Transverse colon (tissue), 4 donors: ENCODE measurements around the gene SRMS. TPM values are rescaled to one million over a fixed set of nuclear protein-coding genes. Genes with fewer than 3 reads are reported as not detected.

ENCODE experiments used
- DNase-seq: peaks from one replicate; pipeline ENCODE4 v3.0.0-alpha.2; 2019
- H3K27ac ChIP-seq, 4 donors: fragments of 200-600 bp; sonication (generic); 2 replicates each; pipeline ENCODE4 v1.5.1; 2016 to 2018; ENCODE audit warnings: inconsistent platforms in 4 of 4
- H3K27me3 ChIP-seq: fragments of 200-600 bp; sonication (generic); 2 replicates; pipeline ENCODE4 v1.5.1; 2017; ENCODE audit warnings: inconsistent platforms
- H3K36me3 ChIP-seq, 4 donors: fragments of 200-600 bp; sonication (generic); 2 replicates each; pipeline ENCODE4 v1.5.1; 2017 to 2019; ENCODE audit warnings: inconsistent platforms in 4 of 4
- H3K4me1 ChIP-seq, 4 donors: fragments of 200-600 bp; sonication (generic); 2 replicates each; pipeline ENCODE4 v1.5.1; 2017 to 2020; ENCODE audit warnings: inconsistent platforms in 4 of 4
- H3K4me3 ChIP-seq, 4 donors: fragments of 200-600 bp; sonication (generic); 1 replicate in 1 of 4; 2 replicates in 3 of 4; pipeline versions ENCODE4 v1.5.1 to v1.6.1; 2017 to 2019; ENCODE audit warnings: inconsistent platforms in 4 of 4
- H3K9me3 ChIP-seq, 2 donors: fragments of 200-600 bp; sonication (generic); 2 replicates each; pipeline ENCODE4 v1.5.1; 2017 to 2019; ENCODE audit warnings: inconsistent platforms in 2 of 2
- EP300 ChIP-seq: sonication (generic); formaldehyde crosslinking; IDR thresholded peaks from one replicate; pipeline ENCODE4 v1.6.1; 2017; ENCODE audit warnings: antibody characterized with exemption, low read depth
- POLR2A ChIP-seq: fragments of 450-650 bp; IDR thresholded peaks from one replicate; pipeline ENCODE4 v1.6.1; 2016; ENCODE audit warnings: antibody characterized with exemption, mild to moderate bottlenecking, moderate library complexity
- POLR2AphosphoS5 ChIP-seq, 3 donors: sonication (generic); formaldehyde crosslinking; IDR thresholded peaks; one replicate each; pipeline ENCODE4 v1.6.1; 2016; ENCODE audit warnings: antibody characterized with exemption in 3 of 3
- WGBS, 2 donors: methylation state at CpG; one replicate each; pipeline ENCODE4 v1.1.5; 2018; ENCODE audit warnings: low coverage in 1 of 2; 5-methylcytosine and 5-hydroxymethylcytosine counted together
- in situ Hi-C, 4 donors: fragments of 200-750 bp; cut with MboI; loops; one replicate each; pipeline versions ENCODE4 v1.15.0 to v1.15.1; 2017; ENCODE audit warnings: low sequenced_read_pairs in 3 of 4, low pct_ligation_motif_present in 1 of 4, low pct_unique_long_range_greater_than_20kb in 1 of 4
- intact Hi-C: fragments of 100-400 bp; cut with DNase I; formaldehyde crosslinking; loops from one replicate; pipeline ENCODE4 v1.15.1; 2023; ENCODE audit warnings: low total_unique reads
- total RNA-seq, 4 donors: library from RNA; depleted of rRNA; stranded (reverse); fragments of >200 nt; gene quantifications; one replicate each; pipeline ENCODE4 v1.1.0, GENCODE V29; 2016
- TF ChIP-seq, protein P1 (sequence below), 5 experiments: fragments of 200-600 bp in 3 of 5; fragments of 450-650 bp in 2 of 5; sonication (generic) in 3 of 5; IDR thresholded peaks; 1 replicate in 2 of 5; 2 replicates in 3 of 5; pipeline ENCODE4 v1.5.1; 2016 to 2017; ENCODE audit warnings: antibody characterized with exemption in 5 of 5, inconsistent platforms in 3 of 5, mild to moderate bottlenecking in 2 of 5, moderate library complexity in 1 of 5

SRMS gene
- total RNA-seq, 4 donors from 2014 or later: 0.79 TPM; not detected in 3

DNA sequence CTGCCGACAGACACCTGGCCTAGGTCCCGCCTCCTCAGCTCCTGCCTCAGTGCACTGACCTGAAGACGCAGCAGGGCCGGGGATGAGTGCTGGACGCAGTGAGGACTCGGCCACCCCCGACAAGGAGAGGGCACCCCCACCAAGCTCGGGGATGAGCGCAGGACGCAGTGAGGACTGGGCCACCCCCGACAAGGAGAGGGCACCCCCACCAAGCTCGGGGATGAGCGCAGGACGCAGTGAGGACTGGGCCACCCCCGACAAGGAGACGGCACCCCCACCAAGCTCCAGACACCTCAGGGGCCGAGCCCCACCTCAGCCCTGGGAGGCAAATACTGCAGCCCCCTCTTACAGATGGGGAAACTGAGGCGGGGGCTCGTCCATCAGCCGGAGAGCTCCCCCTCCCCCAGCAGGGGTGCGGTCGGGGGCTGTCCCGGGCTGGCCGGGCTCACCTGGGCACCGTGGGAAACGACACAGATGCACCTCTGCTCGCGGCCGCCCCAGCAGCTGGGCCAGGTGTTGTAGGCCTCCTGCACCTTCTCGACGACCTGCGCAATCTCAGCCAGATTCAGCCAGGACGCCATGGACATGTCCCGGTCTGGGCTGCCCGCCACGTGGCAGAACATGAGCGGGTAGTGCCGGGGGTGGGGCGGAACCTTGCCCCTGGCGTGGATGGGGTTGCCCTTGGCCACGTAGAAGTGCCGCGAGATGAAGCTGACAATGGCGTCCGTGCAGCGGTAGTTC is 19.0 kb upstream of the SRMS start:
- Histone ChIP-seq H3K9me3 (no peaks in the 10 kb centered on the region), H3K4me1 (peaks cover 0 to 4% (median 0%) of the 10 kb centered on the region in 4 donors), H3K4me3 (no peak overlapping the region), H3K36me3 (peaks cover 0 to 5% (median 2%) of the 10 kb centered on the region in 4 donors), H3K27ac (peak overlapping the region in 1 of 4 donors; percentile 72), H3K27me3 (no peaks in the 10 kb centered on the region)
- TF ChIP-seq EP300: no peak
- TF ChIP-seq, protein P1, sequence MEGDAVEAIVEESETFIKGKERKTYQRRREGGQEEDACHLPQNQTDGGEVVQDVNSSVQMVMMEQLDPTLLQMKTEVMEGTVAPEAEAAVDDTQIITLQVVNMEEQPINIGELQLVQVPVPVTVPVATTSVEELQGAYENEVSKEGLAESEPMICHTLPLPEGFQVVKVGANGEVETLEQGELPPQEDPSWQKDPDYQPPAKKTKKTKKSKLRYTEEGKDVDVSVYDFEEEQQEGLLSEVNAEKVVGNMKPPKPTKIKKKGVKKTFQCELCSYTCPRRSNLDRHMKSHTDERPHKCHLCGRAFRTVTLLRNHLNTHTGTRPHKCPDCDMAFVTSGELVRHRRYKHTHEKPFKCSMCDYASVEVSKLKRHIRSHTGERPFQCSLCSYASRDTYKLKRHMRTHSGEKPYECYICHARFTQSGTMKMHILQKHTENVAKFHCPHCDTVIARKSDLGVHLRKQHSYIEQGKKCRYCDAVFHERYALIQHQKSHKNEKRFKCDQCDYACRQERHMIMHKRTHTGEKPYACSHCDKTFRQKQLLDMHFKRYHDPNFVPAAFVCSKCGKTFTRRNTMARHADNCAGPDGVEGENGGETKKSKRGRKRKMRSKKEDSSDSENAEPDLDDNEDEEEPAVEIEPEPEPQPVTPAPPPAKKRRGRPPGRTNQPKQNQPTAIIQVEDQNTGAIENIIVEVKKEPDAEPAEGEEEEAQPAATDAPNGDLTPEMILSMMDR (IDR thresholded peaks at IDR 0.05): no peak
- no peak for TF ChIP-seq POLR2A
- WGBS, 2 donors: 90% methylated on average over 45 of the region's 46 CpGs; no CpG with 5 or more reads in 1 of the 2 donors
- no peak for DNase-seq
- in situ Hi-C loops (no loop called here), intact Hi-C loops (no loop called here)

DNA sequence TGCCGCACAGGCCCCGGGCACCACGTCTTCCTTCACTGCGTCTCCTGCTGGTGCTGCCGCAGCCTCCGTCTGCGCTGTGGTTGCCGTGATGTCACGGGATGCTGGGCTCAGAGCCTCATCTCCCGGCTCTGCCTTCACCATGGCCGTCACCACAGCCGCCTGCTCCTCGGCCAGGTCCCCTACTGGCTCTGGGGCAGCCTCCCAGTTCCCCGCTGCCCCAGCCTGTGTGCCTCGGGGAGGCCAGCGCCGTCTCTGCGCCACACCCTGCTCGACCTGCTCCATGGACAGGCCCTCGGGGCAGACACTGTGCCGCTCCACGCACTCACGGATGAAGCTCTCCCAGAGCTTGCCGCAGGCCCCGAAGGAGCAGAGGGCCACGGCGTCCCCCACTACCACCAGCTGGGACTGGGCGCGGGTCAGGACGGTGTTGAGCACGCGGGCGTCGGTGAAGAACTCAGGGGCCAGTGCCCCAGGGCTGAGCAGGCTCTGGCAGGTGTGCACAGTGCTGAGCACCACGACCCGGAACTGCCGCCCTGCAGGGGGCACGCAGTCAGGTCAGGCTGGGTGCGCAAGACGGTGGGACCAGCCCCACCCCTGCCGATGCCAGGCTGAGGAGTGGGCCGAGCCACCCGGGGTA is 18.3 kb upstream of the SRMS start:
- H3K4me3 ChIP-seq: no peak overlapping the region
- H3K27me3 ChIP-seq: no peaks in the 10 kb centered on the region
- in situ Hi-C loops (no loop called here), intact Hi-C loops (no loop called here)
- peaks cover 0 to 4% (median 0%) of the 10 kb centered on the region in 4 donors for H3K4me1 ChIP-seq
- no peak for DNase-seq
- H3K9me3 ChIP-seq: no peaks in the 10 kb centered on the region
- no peak for TF ChIP-seq POLR2A
- TF ChIP-seq EP300: no peak
- TF ChIP-seq, protein P1 (IDR thresholded peaks at IDR 0.05): no peak
- TF ChIP-seq POLR2AphosphoS5 (IDR thresholded peaks at IDR 0.05): no peak
- WGBS, 2 donors: 93% methylated on average over 42 of the region's 43 CpGs; no CpG with 5 or more reads in 1 of the 2 donors
- H3K27ac ChIP-seq: no peak overlapping the region
- H3K36me3 ChIP-seq: peaks cover 0 to 6% (median 3%) of the 10 kb centered on the region in 4 donors

DNA sequence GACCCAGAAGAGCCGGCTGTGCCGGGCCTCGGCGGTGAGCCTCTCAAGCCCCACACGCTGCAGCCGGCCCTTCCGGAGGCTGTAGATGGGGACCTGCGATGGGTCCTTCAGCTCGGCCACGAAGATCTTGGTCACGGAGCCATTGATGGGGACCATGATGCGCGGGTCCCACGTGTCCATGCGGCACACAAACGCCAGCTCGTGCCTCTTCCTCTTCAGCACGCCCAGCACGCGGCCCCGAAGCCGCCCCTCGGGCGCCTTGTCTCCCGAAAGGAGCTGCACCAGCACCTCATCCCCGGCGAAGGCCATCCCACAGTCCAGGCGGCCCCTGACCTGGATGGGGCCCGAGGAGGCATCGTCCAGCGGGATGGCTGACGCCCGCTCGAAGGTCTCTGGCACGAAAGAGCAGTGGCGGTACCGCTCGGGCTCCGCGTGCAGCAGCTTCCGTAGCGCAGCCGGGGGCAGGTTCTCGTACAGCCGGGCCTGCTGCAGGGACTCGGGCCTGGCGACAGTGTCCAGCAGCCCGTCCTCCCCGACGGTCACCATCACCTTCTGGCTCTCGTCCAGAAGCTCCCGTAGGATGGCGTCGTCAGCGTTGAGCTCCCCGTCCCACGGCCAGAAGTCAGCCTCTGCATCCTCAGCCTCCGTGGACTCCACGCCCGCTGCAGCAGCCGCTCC is 17.6 kb upstream of the SRMS start:
- in situ Hi-C loops (no loop called here), intact Hi-C loops (no loop called here)
- no peak for TF ChIP-seq POLR2A
- TF ChIP-seq POLR2AphosphoS5 (IDR thresholded peaks at IDR 0.05): no peak
- TF ChIP-seq, protein P1 (IDR thresholded peaks at IDR 0.05): no peak
- Histone ChIP-seq H3K36me3 (peaks cover 0 to 12% (median 3%) of the 10 kb centered on the region in 4 donors), H3K4me3 (no peak overlapping the region), H3K4me1 (peaks cover 0 to 4% (median 0%) of the 10 kb centered on the region in 4 donors), H3K9me3 (no peaks in the 10 kb centered on the region), H3K27ac (no peak overlapping the region), H3K27me3 (no peaks in the 10 kb centered on the region)
- no peak for DNase-seq
- 96% methylated on average over 61 of the region's 61 CpGs; no CpG with 5 or more reads in 1 of the 2 donors for WGBS, 2 donors
